Urinary bladder (tissue), 4 donors: ENCODE data around the gene HIGD1A. TPM values are rescaled to one million over a fixed set of nuclear protein-coding genes. Genes with fewer than 3 reads are reported as not detected.

Experiments used
- DNase-seq: peaks from one replicate; pipeline ENCODE4 v3.0.0-alpha.2; 2015; ENCODE audit errors: extremely low spot score
- H3K27ac ChIP-seq: one replicate; pipeline ENCODE4 v1.5.1; 2013; ENCODE audit warnings: low read depth, mild to moderate bottlenecking, moderate library complexity
- H3K36me3 ChIP-seq: one replicate; pipeline ENCODE4 v1.6.1; 2013; ENCODE audit warnings: mild to moderate bottlenecking, moderate library complexity; ENCODE audit not compliant: insufficient read depth
- H3K4me1 ChIP-seq: one replicate; pipeline ENCODE4 v1.6.1; 2013; ENCODE audit warnings: mild to moderate bottlenecking, moderate library complexity; ENCODE audit not compliant: insufficient read depth
- H3K4me3 ChIP-seq: one replicate; pipeline ENCODE4 v1.5.1; 2013; ENCODE audit warnings: low read depth, low read length
- WGBS: extraction: QIAGEN DNeasy Blood & Tissue Kit; methylation state at CpG from one replicate; pipeline ENCODE4 v1.1.7; 2013; 5-methylcytosine and 5-hydroxymethylcytosine counted together
- polyA plus RNA-seq: library from polyadenylated mRNA; stranded (reverse); fragments of 200-250 nt; gene quantifications from one replicate; pipeline ENCODE4 v1.2.3, GENCODE V29; 2013
- small RNA-seq: library from RNA; depleted of rRNA; stranded (forward); fragments of <200 nt; gene quantifications from one replicate; pipeline ENCODE3, GENCODE V24; 2014
- total RNA-seq: library from RNA; depleted of rRNA; stranded (reverse); fragments of >200 nt; gene quantifications from one replicate; pipeline ENCODE4 v1.2.3, GENCODE V29; 2014
- donor health status: healthy with polysubstance abuse.
- donor health status: healthy.

HIGD1A gene
- total and polyA plus RNA-seq, 2 donors, result 144 to 207 TPM

GRCh38 chr3:42736531-42736930, 67.8 kb downstream of the HIGD1A start:
- no peaks in the 10 kb centered on the region for H3K36me3 ChIP-seq
- 90% methylated on average over 6 of the region's 6 CpGs for WGBS

GRCh38 chr3:42736081-42736480, 68.2 kb downstream of the HIGD1A start:
- DNase-seq, result no peak
- no peaks in the 10 kb centered on the region for H3K4me1 ChIP-seq
- H3K36me3 ChIP-seq, result no peaks in the 10 kb centered on the region
- no peak overlapping the region for H3K27ac ChIP-seq
- WGBS, result 40% methylated on average over 1 of the region's 1 CpG
- no peak overlapping the region for H3K4me3 ChIP-seq

More at GRCh38 chr3:42736531-42736930, 67.8 kb downstream of the HIGD1A start:
- H3K4me1 ChIP-seq, result no peaks in the 10 kb centered on the region
- H3K27ac ChIP-seq, result no peak overlapping the region
- no peak overlapping the region for H3K4me3 ChIP-seq
- DNase-seq, result no peak

DNA sequence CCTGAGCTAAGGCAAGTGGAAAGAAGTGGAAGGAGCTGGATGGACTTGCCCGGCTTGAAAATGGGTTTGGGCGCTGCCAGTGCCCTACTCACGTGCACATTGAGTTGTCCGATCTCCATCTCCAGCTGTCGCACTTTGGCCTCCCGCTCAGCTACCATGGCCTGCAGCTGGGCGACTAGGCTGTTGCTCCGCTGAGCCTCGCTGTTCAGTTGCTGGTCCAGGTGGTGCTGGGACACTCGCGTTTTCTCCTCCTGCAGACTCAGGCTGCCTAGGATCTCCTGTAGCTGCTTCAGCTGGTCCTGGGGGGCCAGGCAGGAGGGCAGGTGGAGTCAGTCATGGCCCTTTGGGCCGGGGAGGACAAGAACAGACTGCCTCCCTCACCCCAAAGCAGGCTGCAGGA, 68.7 kb downstream of the HIGD1A start:
- 94% methylated on average over 12 of the region's 12 CpGs for WGBS
- Histone ChIP-seq H3K36me3 (no peaks in the 10 kb centered on the region), H3K27ac (no peak overlapping the region), H3K4me1 (no peaks in the 10 kb centered on the region), H3K4me3 (no peak overlapping the region)
- DNase-seq, result no peak

GRCh38 chr3:42735019-42735418, 69.3 kb downstream of the HIGD1A start:
- Histone ChIP-seq H3K4me1 (no peaks in the 10 kb centered on the region), H3K36me3 (no peaks in the 10 kb centered on the region), H3K27ac (no peak overlapping the region), H3K4me3 (no peak overlapping the region)
- DNase-seq, result no peak
- WGBS, result 83% methylated on average over 8 of the region's 8 CpGs

- Histone ChIP-seq H3K4me1 (no peaks in the 10 kb centered on the region), H3K36me3 (no peaks in the 10 kb centered on the region), H3K4me3 (no peak overlapping the region), H3K27ac (no peak overlapping the region)
- no peak for DNase-seq
- 81% methylated on average over 6 of the region's 6 CpGs for WGBS
Observed at GRCh38 chr3:42734263-42734860, 69.9 kb downstream of the HIGD1A start.

DNA sequence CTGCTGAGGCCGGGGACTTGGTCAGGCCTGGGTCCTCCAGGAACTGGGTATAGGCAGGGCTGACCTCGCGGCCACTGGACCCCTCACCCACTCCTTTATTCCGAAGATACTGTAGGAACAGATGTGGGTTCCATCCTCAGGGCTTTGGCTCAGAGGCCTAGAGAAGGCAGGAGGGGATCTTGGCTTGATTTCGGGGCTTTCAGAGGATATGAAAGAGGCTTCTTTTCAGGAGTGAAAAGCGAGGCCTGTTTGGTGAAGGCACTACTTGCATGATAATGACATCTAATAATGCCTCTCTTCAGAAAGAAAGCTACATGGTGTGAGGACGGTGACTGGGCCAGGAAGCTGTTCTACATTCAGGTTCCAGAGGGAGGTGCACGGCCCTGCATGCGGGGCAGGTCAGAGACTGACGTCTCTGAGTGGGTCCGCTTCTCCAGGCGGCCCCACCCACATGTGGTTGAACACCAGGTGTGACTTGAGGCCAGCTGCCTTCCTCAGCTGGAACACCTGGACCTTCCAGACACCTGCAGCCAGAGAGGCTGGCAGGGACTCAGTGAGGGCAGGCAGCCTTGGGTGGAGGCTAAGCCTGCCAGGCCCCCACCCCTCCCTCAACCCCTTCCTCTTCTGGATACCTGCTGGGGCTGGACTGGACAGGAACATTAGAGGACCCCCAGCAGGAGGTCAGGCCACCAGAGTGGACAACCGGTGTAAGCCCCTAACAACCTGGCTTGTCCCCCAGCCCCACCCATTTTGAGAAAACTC, 70.6 kb downstream of the HIGD1A start:
- no peak overlapping the region for H3K27ac ChIP-seq
- DNase-seq, result no peak
- H3K4me3 ChIP-seq, result no peak overlapping the region
- H3K36me3 ChIP-seq, result no peaks in the 10 kb centered on the region
- 85% methylated on average over 13 of the region's 13 CpGs for WGBS
- H3K4me1 ChIP-seq, result no peaks in the 10 kb centered on the region

Small RNA genes lying within 50 kb of the gene (small RNA-seq; reads per million reads assigned to genes)
- gene CCDC13, result not detected

Other genes starting within 250 kb of the HIGD1A start
- 57.8 TPM for gene SEC22C, start 222.5 kb downstream of the HIGD1A start, total RNA-seq
- 46.0 TPM for gene SEC22C, start 222.5 kb downstream of the HIGD1A start, polyA plus RNA-seq
- gene SS18L2, start 213.6 kb downstream of the HIGD1A start, total RNA-seq, result 22.2 TPM
- 29.5 TPM for gene SS18L2, start 213.6 kb downstream of the HIGD1A start, polyA plus RNA-seq
- 367 TPM for gene NKTR, start 203.8 kb downstream of the HIGD1A start, total RNA-seq
- 19.9 TPM for gene NKTR, start 203.8 kb downstream of the HIGD1A start, polyA plus RNA-seq
- 17.1 TPM for gene ZBTB47, start 150.8 kb downstream of the HIGD1A start, total RNA-seq
- 48.2 TPM for gene ZBTB47, start 150.8 kb downstream of the HIGD1A start, polyA plus RNA-seq
- gene KLHL40, start 119.0 kb downstream of the HIGD1A start, total RNA-seq, result 3.5 TPM
- 0.06 TPM for gene KLHL40, start 119.0 kb downstream of the HIGD1A start, polyA plus RNA-seq
- 0.69 TPM for gene HHATL, start 101.7 kb downstream of the HIGD1A start, total RNA-seq
- gene HHATL, start 101.7 kb downstream of the HIGD1A start, polyA plus RNA-seq, result 0.08 TPM
- gene CCDC13, start 31.2 kb downstream of the HIGD1A start, total RNA-seq, result 1.1 TPM
- gene CCDC13, start 31.2 kb downstream of the HIGD1A start, polyA plus RNA-seq, result 1.5 TPM
- 6.8 TPM for gene ACKR2, start 5.0 kb upstream of the HIGD1A start, total RNA-seq
- gene ACKR2, start 5.0 kb upstream of the HIGD1A start, polyA plus RNA-seq, result 5.7 TPM
- gene CYP8B1, start 71.4 kb upstream of the HIGD1A start, total RNA-seq, result not detected
- 0.10 TPM for gene CYP8B1, start 71.4 kb upstream of the HIGD1A start, polyA plus RNA-seq
- 22.5 TPM for gene ZNF662, start 101.7 kb upstream of the HIGD1A start, total RNA-seq
- 5.1 TPM for gene ZNF662, start 101.7 kb upstream of the HIGD1A start, polyA plus RNA-seq
- 25.1 TPM for gene GASK1A, start 174.8 kb upstream of the HIGD1A start, total RNA-seq
- gene GASK1A, start 174.8 kb upstream of the HIGD1A start, polyA plus RNA-seq, result 10.5 TPM